Fibroblast of the aortic adventitia (primary cell): Measurements from ENCODE around the gene GPC1. TPM values are rescaled to one million over a fixed set of nuclear protein-coding genes. Genes with fewer than 3 reads are reported as not detected.

Experiments
- DNase-seq: peaks from one replicate; pipeline ENCODE4 v3.0.0-alpha.2; 2010; ENCODE audit warnings: low read depth
- H3K4me3 ChIP-seq: 2 replicates; pipeline ENCODE4 v1.5.1; 2011; ENCODE audit warnings: low read depth, mild to moderate bottlenecking, control low read depth, low read length, moderate library complexity
- CTCF ChIP-seq: IDR thresholded peaks from 2 replicates; pipeline ENCODE4 v1.5.1; 2011; ENCODE audit warnings: mild to moderate bottlenecking, low read length, control low read depth, inconsistent platforms; ENCODE audit not compliant: insufficient read depth
- total RNA-seq: library from RNA; depleted of rRNA; stranded (reverse); fragments of >200 nt; gene quantifications from 2 replicates; pipeline ENCODE4 v1.2.3, GENCODE V29; 2012; ENCODE audit warnings: low replicate concordance

GPC1 gene
- total RNA-seq, 1 donor = 44.7 TPM

GRCh38 chr2:240398661-240399267 lies 36.7 kb upstream of the GPC1 start:
- no peak for TF ChIP-seq CTCF
- no peak overlapping the region for H3K4me3 ChIP-seq
- DNase-seq = no peak

GRCh38 chr2:240399419-240400324 lies 35.8 kb upstream of the GPC1 start:
- no peak for DNase-seq
- TF ChIP-seq CTCF = no peak
- H3K4me3 ChIP-seq = no peak overlapping the region

- DNase-seq = no peak
- H3K4me3 ChIP-seq = no peak overlapping the region
- no peak for TF ChIP-seq CTCF
Measured at GRCh38 chr2:240400371-240401161, 34.9 kb upstream of the GPC1 start.

GRCh38 chr2:240401308-240401707 lies 34.2 kb upstream of the GPC1 start:
- DNase-seq = no peak
- TF ChIP-seq CTCF = no peak

GRCh38 chr2:240401781-240402551 lies 33.5 kb upstream of the GPC1 start:
- no peak for DNase-seq
- no peak for TF ChIP-seq CTCF
- H3K4me3 ChIP-seq = no peak overlapping the region

More at GRCh38 chr2:240401308-240401707, 34.2 kb upstream of the GPC1 start:
- no peak overlapping the region for H3K4me3 ChIP-seq
